ENCODE data around the gene APOL4. TPM values are rescaled to one million over a fixed set of nuclear protein-coding genes. Genes with fewer than 3 reads are reported as not detected.
A peak's percentile ranks its signal among the peaks of the same experiment; 100 is the strongest.
"Not testable (repeated sequence)": the region's sequence is repeated elsewhere in the genome, so short reads cannot be mapped to it uniquely, and the experiment has no call there.

Gene APOL4
- 1.7 TPM in 1 of 2 replicates, not detected in the other for total RNA-seq (2012; rRNA removed)

- H3K4me3 ChIP-seq (ENCODE audit: low read length): no peak within 1 kb of the TSS
- H3K4me1 ChIP-seq (ENCODE audit: control insufficient read depth, insufficient read depth, low read length): peaks cover 13% of the 10 kb centered on the region
- peaks cover 11% of the 10 kb centered on the region for H3K27me3 ChIP-seq (ENCODE audit: control insufficient read depth, insufficient read depth, low read length)
- no peak within 1 kb of the TSS for H3K9ac ChIP-seq (ENCODE audit: low read depth, low read length)
- H3K36me3 ChIP-seq (ENCODE audit: insufficient read depth, low read length): no peaks in the 10 kb centered on the region
- no peaks in the 10 kb centered on the region for H3K9me3 ChIP-seq (replicated peaks; ENCODE audit: low read length)
- H3K4me2 ChIP-seq (ENCODE audit: low read length): no peak within 1 kb of the TSS
These were observed at the start of gene APOL4 for GRCh38 chr22:36201630-36202319. Gene APOL4 (minus strand): TSS chr22:36201809. CDS start chr22:36201734, 75 bp downstream.

- H3K4me1 ChIP-seq (ENCODE audit: control insufficient read depth, insufficient read depth, low read length): peaks cover 20% of the 10 kb centered on the region
- H3K36me3 ChIP-seq (ENCODE audit: insufficient read depth, low read length); H3K9ac ChIP-seq (ENCODE audit: low read depth, low read length); H3K27me3 ChIP-seq (ENCODE audit: control insufficient read depth, insufficient read depth, low read length); H3K9me3 ChIP-seq (replicated peaks; ENCODE audit: low read length); H3K4me3 ChIP-seq (ENCODE audit: low read length); H3K4me2 ChIP-seq (ENCODE audit: low read length): not testable (repeated sequence)
These were observed 48.8 kb upstream of the APOL4 start for GRCh38 chr22:36250292-36250960.

GRCh38 chr22:36249160-36249559, 47.6 kb upstream of the APOL4 start:
- no peaks in the 10 kb centered on the region for H3K9me3 ChIP-seq (replicated peaks; ENCODE audit: low read length)
- H3K27me3 ChIP-seq (ENCODE audit: control insufficient read depth, insufficient read depth, low read length): no peaks in the 10 kb centered on the region
- H3K4me2 ChIP-seq (ENCODE audit: low read length): no peak overlapping the region
- no peaks in the 10 kb centered on the region for H3K36me3 ChIP-seq (ENCODE audit: insufficient read depth, low read length)
- peaks cover 27% of the 10 kb centered on the region for H3K4me1 ChIP-seq (ENCODE audit: control insufficient read depth, insufficient read depth, low read length)
- H3K9ac ChIP-seq (ENCODE audit: low read depth, low read length): no peak overlapping the region
- H3K4me3 ChIP-seq (ENCODE audit: low read length): no peak overlapping the region

GRCh38 chr22:36247955-36248354, 46.3 kb upstream of the APOL4 start:
- no peak overlapping the region for H3K4me2 ChIP-seq (ENCODE audit: low read length)
- H3K4me1 ChIP-seq (ENCODE audit: control insufficient read depth, insufficient read depth, low read length): peaks cover 21% of the 10 kb centered on the region
- H3K9me3 ChIP-seq (replicated peaks; ENCODE audit: low read length): no peaks in the 10 kb centered on the region
- no peaks in the 10 kb centered on the region for H3K27me3 ChIP-seq (ENCODE audit: control insufficient read depth, insufficient read depth, low read length)
- H3K4me3 ChIP-seq (ENCODE audit: low read length): no peak overlapping the region
- H3K9ac ChIP-seq (ENCODE audit: low read depth, low read length): no peak overlapping the region
- no peaks in the 10 kb centered on the region for H3K36me3 ChIP-seq (ENCODE audit: insufficient read depth, low read length)

GRCh38 chr22:36246718-36247117, 45.1 kb upstream of the APOL4 start:
- no peak overlapping the region for H3K9ac ChIP-seq (ENCODE audit: low read depth, low read length)
- no peak overlapping the region for H3K4me2 ChIP-seq (ENCODE audit: low read length)
- no peak overlapping the region for H3K4me3 ChIP-seq (ENCODE audit: low read length)
- H3K4me1 ChIP-seq (ENCODE audit: control insufficient read depth, insufficient read depth, low read length): peaks cover 16% of the 10 kb centered on the region
- H3K27me3 ChIP-seq (ENCODE audit: control insufficient read depth, insufficient read depth, low read length): no peaks in the 10 kb centered on the region
- no peaks in the 10 kb centered on the region for H3K36me3 ChIP-seq (ENCODE audit: insufficient read depth, low read length)
- H3K9me3 ChIP-seq (replicated peaks; ENCODE audit: low read length): no peaks in the 10 kb centered on the region

GRCh38 chr22:36245805-36246356, 44.3 kb upstream of the APOL4 start:
- H3K4me2 ChIP-seq (ENCODE audit: low read length): no peak overlapping the region
- H3K36me3 ChIP-seq (ENCODE audit: insufficient read depth, low read length): no peaks in the 10 kb centered on the region
- no peaks in the 10 kb centered on the region for H3K9me3 ChIP-seq (replicated peaks; ENCODE audit: low read length)
- H3K9ac ChIP-seq (ENCODE audit: low read depth, low read length): no peak overlapping the region
- H3K27me3 ChIP-seq (ENCODE audit: control insufficient read depth, insufficient read depth, low read length): no peaks in the 10 kb centered on the region
- peaks cover 16% of the 10 kb centered on the region for H3K4me1 ChIP-seq (ENCODE audit: control insufficient read depth, insufficient read depth, low read length)
- no peak overlapping the region for H3K4me3 ChIP-seq (ENCODE audit: low read length)

GRCh38 chr22:36244522-36245391, 43.1 kb upstream of the APOL4 start:
- H3K4me2 ChIP-seq (ENCODE audit: low read length): no peak overlapping the region
- H3K27me3 ChIP-seq (ENCODE audit: control insufficient read depth, insufficient read depth, low read length): no peaks in the 10 kb centered on the region
- no peaks in the 10 kb centered on the region for H3K9me3 ChIP-seq (replicated peaks; ENCODE audit: low read length)
- H3K4me3 ChIP-seq (ENCODE audit: low read length): no peak overlapping the region
- no peaks in the 10 kb centered on the region for H3K36me3 ChIP-seq (ENCODE audit: insufficient read depth, low read length)
- no peak overlapping the region for H3K9ac ChIP-seq (ENCODE audit: low read depth, low read length)
- peaks cover 20% of the 10 kb centered on the region for H3K4me1 ChIP-seq (ENCODE audit: control insufficient read depth, insufficient read depth, low read length)

GRCh38 chr22:36243986-36244385, 42.4 kb upstream of the APOL4 start:
- no peak overlapping the region for H3K4me3 ChIP-seq (ENCODE audit: low read length)
- H3K9me3 ChIP-seq (replicated peaks; ENCODE audit: low read length): no peaks in the 10 kb centered on the region
- H3K36me3 ChIP-seq (ENCODE audit: insufficient read depth, low read length): no peaks in the 10 kb centered on the region

GRCh38 chr22:36239401-36240171, 38.0 kb upstream of the APOL4 start, which contains the start of gene APOL2:
Gene APOL2 (minus strand): TSS chr22:36239527. CDS start chr22:36233162, 6,365 bp downstream.
- H3K4me1 ChIP-seq (ENCODE audit: control insufficient read depth, insufficient read depth, low read length): peaks cover 37% of the 10 kb centered on the region

More at GRCh38 chr22:36243986-36244385, 42.4 kb upstream of the APOL4 start:
- Histone ChIP-seq H3K4me2 (ENCODE audit: low read length) (no peak overlapping the region), H3K4me1 (ENCODE audit: control insufficient read depth, insufficient read depth, low read length) (peaks cover 23% of the 10 kb centered on the region), H3K27me3 (ENCODE audit: control insufficient read depth, insufficient read depth, low read length) (no peaks in the 10 kb centered on the region), H3K9ac (ENCODE audit: low read depth, low read length) (no peak overlapping the region)

GRCh38 chr22:36239150-36239400, 37.5 kb upstream of the APOL4 start:
- H3K9me3 ChIP-seq (replicated peaks; ENCODE audit: low read length): no peaks in the 10 kb centered on the region
- H3K4me2 ChIP-seq (ENCODE audit: low read length): peak overlapping the region; percentile 100
- H3K4me1 ChIP-seq (ENCODE audit: control insufficient read depth, insufficient read depth, low read length): peaks cover 31% of the 10 kb centered on the region
- no peaks in the 10 kb centered on the region for H3K27me3 ChIP-seq (ENCODE audit: control insufficient read depth, insufficient read depth, low read length)
- H3K36me3 ChIP-seq (ENCODE audit: insufficient read depth, low read length): peaks cover 4% of the 10 kb centered on the region
- peak overlapping the region; percentile 79 for H3K4me3 ChIP-seq (ENCODE audit: low read length)
- H3K9ac ChIP-seq (ENCODE audit: low read depth, low read length): peak overlapping the region; percentile 84

More at GRCh38 chr22:36239401-36240171, 38.0 kb upstream of the APOL4 start, which contains the start of gene APOL2:
- H3K27me3 ChIP-seq (ENCODE audit: control insufficient read depth, insufficient read depth, low read length): no peaks in the 10 kb centered on the region
- peak within 1 kb of the TSS; percentile 84 for H3K9ac ChIP-seq (ENCODE audit: low read depth, low read length)
- H3K4me2 ChIP-seq (ENCODE audit: low read length): peak within 1 kb of the TSS; percentile 100
- H3K36me3 ChIP-seq (ENCODE audit: insufficient read depth, low read length): peaks cover 4% of the 10 kb centered on the region
- peak within 1 kb of the TSS; percentile 79 for H3K4me3 ChIP-seq (ENCODE audit: low read length)
- no peaks in the 10 kb centered on the region for H3K9me3 ChIP-seq (replicated peaks; ENCODE audit: low read length)
